GM21529 (cell line): ENCODE data around the gene OTUB1.
"Not testable (repeated sequence)": the region's sequence is repeated elsewhere in the genome, so short reads cannot be mapped to it uniquely, and the experiment has no call there.

ENCODE experiments used
- ATAC-seq: cut with Tn5 transposase; IDR thresholded peaks from one replicate; pipeline ENCODE4 v1.9.1; 2021; ENCODE audit not compliant: unreplicated experiment

Gene OTUB1

GRCh38 chr11:64042301-64042700 is 56.1 kb downstream of the OTUB1 start:
- ATAC-seq: no peak

GRCh38 chr11:64043545-64043944 is 57.3 kb downstream of the OTUB1 start:
- no peak for ATAC-seq

GRCh38 chr11:64044730-64045393 is 58.6 kb downstream of the OTUB1 start:
- no peak for ATAC-seq

GRCh38 chr11:64045700-64046099 is 59.5 kb downstream of the OTUB1 start:
- ATAC-seq: no peak

DNA sequence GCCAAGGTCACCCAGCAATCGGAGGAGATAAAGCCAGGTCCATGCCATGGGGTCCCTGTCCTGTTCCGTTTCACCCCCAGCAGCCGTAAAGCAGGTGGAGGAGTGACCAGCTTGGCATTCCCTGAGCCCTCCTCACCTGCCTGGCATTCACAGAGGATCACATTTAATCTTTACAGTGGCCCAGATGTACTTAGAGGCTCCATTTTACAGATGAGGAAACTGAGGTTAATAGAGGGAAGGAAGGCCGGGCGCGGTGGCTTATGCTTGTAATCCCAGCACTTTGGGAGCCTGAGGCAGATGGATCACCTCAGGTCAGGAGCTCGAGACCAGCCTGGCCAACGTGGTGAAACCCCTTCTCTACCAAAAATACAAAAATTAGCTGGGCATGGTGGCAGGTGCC is 61.1 kb downstream of the OTUB1 start:
- not testable (repeated sequence) for ATAC-seq
